ENCODE measurements around the gene ANK3.

The ANK3 gene

DNA sequence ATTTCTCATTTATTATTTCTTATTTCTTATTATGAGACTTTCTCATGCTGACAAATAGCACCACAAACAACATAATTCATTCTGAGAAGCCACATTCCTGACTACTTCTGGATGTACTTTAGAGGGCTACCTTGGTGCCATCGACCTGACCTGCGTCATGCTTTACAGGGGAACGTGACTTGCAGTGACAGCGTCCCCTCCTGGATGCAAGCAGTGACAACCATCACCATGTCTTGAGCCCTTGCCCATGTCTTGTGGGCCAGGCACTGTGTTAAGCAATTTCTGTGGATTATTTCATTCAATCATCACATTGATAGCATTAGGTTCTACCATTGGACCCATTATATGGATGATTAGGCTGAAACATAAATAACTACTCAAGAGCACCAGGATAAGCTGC lies 137.0 kb downstream of the ANK3 start:
- H3K27me3 ChIP-seq (ENCODE audit: control insufficient read depth in 2 of 2, insufficient read depth in 2 of 2, low read length in 2 of 2), result no peaks in the 10 kb centered on the region
- no peak overlapping the region for H3K27ac ChIP-seq (ENCODE audit: low read depth in 2 of 2, low read length in 2 of 2)
- no peaks in the 10 kb centered on the region for H3K4me1 ChIP-seq (ENCODE audit: control insufficient read depth in 2 of 2, insufficient read depth in 2 of 2, low read length in 2 of 2)
- H3K9me3 ChIP-seq (ENCODE audit: control insufficient read depth in 2 of 2, low read length in 2 of 2), result no peaks in the 10 kb centered on the region
- no peaks in the 10 kb centered on the region for H3K36me3 ChIP-seq (ENCODE audit: control insufficient read depth in 2 of 2, insufficient read depth in 2 of 2, low read length in 2 of 2)
- H3K9ac ChIP-seq (ENCODE audit: low read depth in 1 of 2, low read length in 2 of 2), result no peak overlapping the region
- H3K4me3 ChIP-seq (ENCODE audit: low read length in 2 of 2), result no peak overlapping the region

DNA sequence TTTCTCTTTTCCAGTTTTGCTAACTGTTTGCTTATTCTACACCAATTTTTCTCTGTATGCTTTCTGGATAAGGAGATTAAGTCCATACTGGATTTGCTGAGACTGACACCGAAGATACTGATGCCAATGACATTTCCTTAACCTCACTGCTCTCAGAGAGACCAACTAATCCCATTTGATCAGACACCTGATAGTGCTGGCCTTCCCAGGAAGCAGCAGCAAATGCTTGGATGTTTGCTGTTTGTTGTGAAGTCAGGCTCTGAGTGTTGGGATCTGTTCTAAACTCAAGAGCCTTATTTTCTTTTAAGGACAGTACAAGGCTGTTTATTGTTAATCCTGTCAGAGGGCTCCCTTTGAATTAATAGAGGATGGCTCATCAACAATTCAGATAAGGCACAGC lies 143.3 kb downstream of the ANK3 start:
- Histone ChIP-seq H3K4me1 (ENCODE audit: control insufficient read depth in 2 of 2, insufficient read depth in 2 of 2, low read length in 2 of 2) (no peaks in the 10 kb centered on the region), H3K9ac (ENCODE audit: low read depth in 1 of 2, low read length in 2 of 2) (no peak overlapping the region), H3K27me3 (ENCODE audit: control insufficient read depth in 2 of 2, insufficient read depth in 2 of 2, low read length in 2 of 2) (no peaks in the 10 kb centered on the region), H3K9me3 (ENCODE audit: control insufficient read depth in 2 of 2, low read length in 2 of 2) (no peaks in the 10 kb centered on the region), H3K27ac (ENCODE audit: low read depth in 2 of 2, low read length in 2 of 2) (no peak overlapping the region), H3K4me3 (ENCODE audit: low read length in 2 of 2) (no peak overlapping the region), H3K36me3 (ENCODE audit: control insufficient read depth in 2 of 2, insufficient read depth in 2 of 2, low read length in 2 of 2) (no peaks in the 10 kb centered on the region)

DNA sequence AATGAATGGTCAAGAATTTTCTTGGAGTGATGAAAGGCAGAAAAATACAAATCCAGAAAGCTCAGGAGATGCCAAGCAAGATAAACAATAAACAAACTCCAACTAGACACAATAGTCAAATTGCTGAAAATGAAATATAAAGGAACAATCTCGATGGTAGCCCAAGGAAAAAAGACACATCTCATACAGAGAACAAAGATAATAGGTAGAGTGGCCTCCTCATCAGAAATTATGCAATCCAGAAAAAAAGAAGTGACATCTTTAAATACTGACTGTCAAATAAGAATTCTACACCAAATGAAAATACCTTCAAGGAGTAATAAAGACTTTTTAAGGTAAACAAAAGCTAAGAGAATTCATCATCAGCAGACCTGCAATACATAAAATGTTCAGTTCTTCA lies 150.4 kb downstream of the ANK3 start:
- no peaks in the 10 kb centered on the region for H3K36me3 ChIP-seq (ENCODE audit: control insufficient read depth in 2 of 2, insufficient read depth in 2 of 2, low read length in 2 of 2)
- no peak overlapping the region for H3K27ac ChIP-seq (ENCODE audit: low read depth in 2 of 2, low read length in 2 of 2)
- no peak overlapping the region for H3K4me3 ChIP-seq (ENCODE audit: low read length in 2 of 2)
- H3K9ac ChIP-seq (ENCODE audit: low read depth in 1 of 2, low read length in 2 of 2), result no peak overlapping the region
- H3K27me3 ChIP-seq (ENCODE audit: control insufficient read depth in 2 of 2, insufficient read depth in 2 of 2, low read length in 2 of 2), result no peaks in the 10 kb centered on the region
- H3K9me3 ChIP-seq (ENCODE audit: control insufficient read depth in 2 of 2, low read length in 2 of 2), result no peaks in the 10 kb centered on the region
- no peaks in the 10 kb centered on the region for H3K4me1 ChIP-seq (ENCODE audit: control insufficient read depth in 2 of 2, insufficient read depth in 2 of 2, low read length in 2 of 2)

DNA sequence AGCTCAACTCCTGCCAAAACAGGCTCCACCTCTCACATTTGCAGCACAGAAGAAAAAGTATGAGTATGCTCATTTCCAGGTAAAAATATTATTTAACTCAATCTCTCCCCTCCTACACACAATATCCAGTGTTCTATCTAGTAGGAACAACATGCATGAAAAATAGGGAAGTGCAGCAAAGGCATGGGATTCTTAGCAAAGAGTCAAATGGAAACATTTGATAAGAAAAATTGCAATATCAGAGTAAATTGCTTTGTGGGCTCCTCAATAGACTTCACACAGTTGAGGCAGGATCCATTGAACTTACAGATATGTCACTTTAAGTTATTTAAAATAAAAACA lies 150.9 kb downstream of the ANK3 start:
- Histone ChIP-seq H3K9me3 (ENCODE audit: control insufficient read depth in 2 of 2, low read length in 2 of 2) (no peaks in the 10 kb centered on the region), H3K9ac (ENCODE audit: low read depth in 1 of 2, low read length in 2 of 2) (no peak overlapping the region), H3K4me1 (ENCODE audit: control insufficient read depth in 2 of 2, insufficient read depth in 2 of 2, low read length in 2 of 2) (no peaks in the 10 kb centered on the region), H3K27me3 (ENCODE audit: control insufficient read depth in 2 of 2, insufficient read depth in 2 of 2, low read length in 2 of 2) (no peaks in the 10 kb centered on the region), H3K36me3 (ENCODE audit: control insufficient read depth in 2 of 2, insufficient read depth in 2 of 2, low read length in 2 of 2) (no peaks in the 10 kb centered on the region), H3K4me3 (ENCODE audit: low read length in 2 of 2) (no peak overlapping the region), H3K27ac (ENCODE audit: low read depth in 2 of 2, low read length in 2 of 2) (no peak overlapping the region)

DNA sequence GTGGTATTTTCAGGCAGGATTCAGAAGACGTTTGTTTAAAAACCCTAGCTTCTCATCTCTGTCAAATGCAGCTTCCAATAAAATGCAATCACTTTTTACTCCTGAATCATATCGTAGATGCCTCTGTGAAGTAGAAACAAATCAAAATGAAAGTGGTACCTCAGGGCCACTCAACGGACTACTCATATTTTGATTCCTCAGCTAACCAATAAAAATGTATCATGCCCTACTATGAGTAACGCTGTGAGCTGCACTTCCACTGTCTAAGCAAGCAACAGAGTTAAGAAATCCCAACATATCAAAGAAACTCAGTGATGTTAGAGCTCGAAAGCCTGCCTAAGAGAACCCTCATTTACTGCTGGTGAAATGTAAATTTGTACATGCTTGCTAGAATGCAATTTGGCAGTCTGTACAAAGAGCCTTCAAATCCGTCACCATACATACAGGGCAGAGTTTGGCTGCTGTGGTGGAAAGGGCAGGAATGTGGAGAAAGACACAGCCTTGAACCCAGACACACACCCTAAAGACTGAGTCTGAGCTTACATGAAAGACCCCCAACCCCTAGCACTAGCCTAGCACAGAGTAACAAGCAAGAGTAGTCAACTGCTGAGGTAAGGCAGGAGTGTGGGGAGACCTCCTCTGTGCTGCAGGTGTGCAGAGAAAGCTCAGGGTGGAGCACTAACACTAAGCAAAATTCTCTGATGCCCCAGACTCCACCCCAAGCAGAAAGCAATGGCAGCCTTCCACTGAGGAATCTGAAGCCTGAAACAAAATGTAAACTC lies 151.5 kb downstream of the ANK3 start:
- no peak overlapping the region for H3K9ac ChIP-seq (ENCODE audit: low read depth in 1 of 2, low read length in 2 of 2)
- no peak overlapping the region for H3K27ac ChIP-seq (ENCODE audit: low read depth in 2 of 2, low read length in 2 of 2)
- H3K27me3 ChIP-seq (ENCODE audit: control insufficient read depth in 2 of 2, insufficient read depth in 2 of 2, low read length in 2 of 2), result no peaks in the 10 kb centered on the region
- H3K4me3 ChIP-seq (ENCODE audit: low read length in 2 of 2), result no peak overlapping the region
- no peaks in the 10 kb centered on the region for H3K36me3 ChIP-seq (ENCODE audit: control insufficient read depth in 2 of 2, insufficient read depth in 2 of 2, low read length in 2 of 2)
- no peaks in the 10 kb centered on the region for H3K4me1 ChIP-seq (ENCODE audit: control insufficient read depth in 2 of 2, insufficient read depth in 2 of 2, low read length in 2 of 2)
- no peaks in the 10 kb centered on the region for H3K9me3 ChIP-seq (ENCODE audit: control insufficient read depth in 2 of 2, low read length in 2 of 2)

DNA sequence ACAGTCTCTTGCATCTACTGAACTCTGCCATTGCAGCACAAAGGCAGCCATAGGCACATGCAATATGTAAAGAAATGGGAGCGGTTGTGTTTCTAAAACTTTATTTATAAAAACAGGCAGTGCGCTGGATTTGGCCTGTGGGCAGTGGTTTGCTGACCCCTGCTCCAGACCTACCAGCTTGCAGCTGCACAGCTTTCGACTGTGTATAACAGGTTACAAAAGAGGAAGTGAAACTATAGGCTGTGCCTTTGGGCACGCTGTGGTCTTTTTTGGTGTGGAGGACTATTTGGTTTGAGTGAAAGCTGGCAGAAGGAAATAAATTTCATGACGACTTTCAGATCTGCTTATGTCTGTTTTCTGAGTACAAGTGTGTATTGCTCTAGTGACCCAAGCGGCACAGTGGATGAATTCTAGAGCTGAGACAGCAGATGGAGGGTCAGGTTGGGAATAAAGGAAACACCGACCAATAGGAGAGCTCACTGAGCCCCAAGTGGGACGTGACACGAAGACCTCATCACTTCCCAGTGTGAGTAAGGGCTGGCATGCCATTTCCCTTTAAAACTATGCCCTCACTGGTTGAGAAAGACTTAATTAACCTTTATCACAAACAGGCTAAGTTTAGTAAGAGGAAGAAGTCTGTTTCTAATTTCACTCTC lies 152.7 kb downstream of the ANK3 start:
- no peaks in the 10 kb centered on the region for H3K36me3 ChIP-seq (ENCODE audit: control insufficient read depth in 2 of 2, insufficient read depth in 2 of 2, low read length in 2 of 2)
- H3K27ac ChIP-seq (ENCODE audit: low read depth in 2 of 2, low read length in 2 of 2), result peak overlapping the region; percentile 11 to 14
- peak overlapping the region in 1 of 2 donors; percentile 46 for H3K4me3 ChIP-seq (ENCODE audit: low read length in 2 of 2)
- peak overlapping the region in 1 of 2 donors; percentile 2 for H3K9ac ChIP-seq (ENCODE audit: low read depth in 1 of 2, low read length in 2 of 2)
- no peaks in the 10 kb centered on the region for H3K27me3 ChIP-seq (ENCODE audit: control insufficient read depth in 2 of 2, insufficient read depth in 2 of 2, low read length in 2 of 2)
- no peaks in the 10 kb centered on the region for H3K9me3 ChIP-seq (ENCODE audit: control insufficient read depth in 2 of 2, low read length in 2 of 2)
- no peaks in the 10 kb centered on the region for H3K4me1 ChIP-seq (ENCODE audit: control insufficient read depth in 2 of 2, insufficient read depth in 2 of 2, low read length in 2 of 2)

DNA sequence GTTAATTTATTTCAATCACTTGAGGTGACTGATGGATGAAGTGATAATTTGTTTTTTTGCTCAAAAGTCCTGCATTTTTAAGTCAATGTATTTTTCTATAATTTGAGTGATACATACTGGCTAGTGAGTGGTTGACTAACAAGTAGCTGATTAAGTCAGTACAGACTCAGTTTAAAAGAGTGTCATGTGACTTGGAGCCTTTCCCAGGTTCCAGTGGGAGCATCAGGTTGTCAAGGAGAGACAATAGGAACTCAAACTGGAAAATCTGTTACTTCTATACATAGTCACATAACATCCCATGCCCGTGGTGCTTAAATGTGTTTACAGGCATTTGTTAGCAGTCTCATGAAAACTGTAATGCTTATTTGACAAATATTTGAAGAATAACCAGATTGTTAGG lies 154.7 kb downstream of the ANK3 start:
- Histone ChIP-seq H3K9ac (ENCODE audit: low read depth in 1 of 2, low read length in 2 of 2) (no peak overlapping the region), H3K27ac (ENCODE audit: low read depth in 2 of 2, low read length in 2 of 2) (no peak overlapping the region), H3K27me3 (ENCODE audit: control insufficient read depth in 2 of 2, insufficient read depth in 2 of 2, low read length in 2 of 2) (no peaks in the 10 kb centered on the region), H3K4me3 (ENCODE audit: low read length in 2 of 2) (no peak overlapping the region), H3K4me1 (ENCODE audit: control insufficient read depth in 2 of 2, insufficient read depth in 2 of 2, low read length in 2 of 2) (no peaks in the 10 kb centered on the region), H3K36me3 (ENCODE audit: control insufficient read depth in 2 of 2, insufficient read depth in 2 of 2, low read length in 2 of 2) (no peaks in the 10 kb centered on the region), H3K9me3 (ENCODE audit: control insufficient read depth in 2 of 2, low read length in 2 of 2) (no peaks in the 10 kb centered on the region)

DNA sequence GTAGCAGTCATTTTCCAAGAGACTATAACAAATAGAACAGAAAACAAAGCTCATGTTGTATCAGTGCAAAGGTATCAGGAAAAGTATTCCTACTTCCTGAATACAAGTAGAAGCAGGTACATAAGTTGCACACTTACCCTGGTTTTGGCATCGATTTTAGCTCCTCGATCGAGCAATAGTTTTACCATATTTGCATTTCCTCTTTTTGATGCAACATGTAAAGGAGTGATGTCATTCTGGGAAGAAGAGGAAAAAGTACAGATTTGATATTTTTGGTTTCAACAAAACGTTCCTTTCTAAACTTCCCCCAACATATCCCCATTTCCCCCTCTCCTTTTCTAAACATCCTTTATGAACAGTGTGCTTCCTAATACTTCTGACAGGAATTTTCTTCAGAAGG lies 155.1 kb downstream of the ANK3 start:
- Histone ChIP-seq H3K9ac (ENCODE audit: low read depth in 1 of 2, low read length in 2 of 2) (no peak overlapping the region), H3K27me3 (ENCODE audit: control insufficient read depth in 2 of 2, insufficient read depth in 2 of 2, low read length in 2 of 2) (no peaks in the 10 kb centered on the region), H3K4me3 (ENCODE audit: low read length in 2 of 2) (no peak overlapping the region), H3K9me3 (ENCODE audit: control insufficient read depth in 2 of 2, low read length in 2 of 2) (no peaks in the 10 kb centered on the region), H3K27ac (ENCODE audit: low read depth in 2 of 2, low read length in 2 of 2) (no peak overlapping the region), H3K36me3 (ENCODE audit: control insufficient read depth in 2 of 2, insufficient read depth in 2 of 2, low read length in 2 of 2) (no peaks in the 10 kb centered on the region), H3K4me1 (ENCODE audit: control insufficient read depth in 2 of 2, insufficient read depth in 2 of 2, low read length in 2 of 2) (no peaks in the 10 kb centered on the region)

DNA sequence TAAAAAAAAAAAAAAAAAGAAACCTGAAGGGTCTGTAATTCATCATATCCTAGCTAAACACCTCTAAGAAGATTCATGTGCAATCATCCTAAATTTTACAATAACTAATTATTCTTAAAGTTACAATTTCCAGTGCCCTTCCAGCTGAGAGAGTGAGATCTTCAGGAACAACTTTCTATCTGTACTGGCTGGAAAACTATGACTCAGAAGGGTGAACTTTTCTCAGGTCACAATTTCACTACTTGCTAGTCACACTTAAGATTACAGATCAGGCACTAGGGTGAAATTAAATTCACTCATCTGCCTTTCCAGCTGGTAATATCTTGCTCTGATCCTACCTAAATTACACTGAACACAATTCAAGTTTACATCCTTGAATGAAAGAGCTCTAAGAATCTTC lies 158.8 kb downstream of the ANK3 start:
- Histone ChIP-seq H3K27ac (ENCODE audit: low read depth in 2 of 2, low read length in 2 of 2) (no peak overlapping the region), H3K36me3 (ENCODE audit: control insufficient read depth in 2 of 2, insufficient read depth in 2 of 2, low read length in 2 of 2) (no peaks in the 10 kb centered on the region), H3K27me3 (ENCODE audit: control insufficient read depth in 2 of 2, insufficient read depth in 2 of 2, low read length in 2 of 2) (no peaks in the 10 kb centered on the region), H3K9me3 (ENCODE audit: control insufficient read depth in 2 of 2, low read length in 2 of 2) (no peaks in the 10 kb centered on the region), H3K4me1 (ENCODE audit: control insufficient read depth in 2 of 2, insufficient read depth in 2 of 2, low read length in 2 of 2) (no peaks in the 10 kb centered on the region), H3K9ac (ENCODE audit: low read depth in 1 of 2, low read length in 2 of 2) (no peak overlapping the region), H3K4me3 (ENCODE audit: low read length in 2 of 2) (no peak overlapping the region)

DNA sequence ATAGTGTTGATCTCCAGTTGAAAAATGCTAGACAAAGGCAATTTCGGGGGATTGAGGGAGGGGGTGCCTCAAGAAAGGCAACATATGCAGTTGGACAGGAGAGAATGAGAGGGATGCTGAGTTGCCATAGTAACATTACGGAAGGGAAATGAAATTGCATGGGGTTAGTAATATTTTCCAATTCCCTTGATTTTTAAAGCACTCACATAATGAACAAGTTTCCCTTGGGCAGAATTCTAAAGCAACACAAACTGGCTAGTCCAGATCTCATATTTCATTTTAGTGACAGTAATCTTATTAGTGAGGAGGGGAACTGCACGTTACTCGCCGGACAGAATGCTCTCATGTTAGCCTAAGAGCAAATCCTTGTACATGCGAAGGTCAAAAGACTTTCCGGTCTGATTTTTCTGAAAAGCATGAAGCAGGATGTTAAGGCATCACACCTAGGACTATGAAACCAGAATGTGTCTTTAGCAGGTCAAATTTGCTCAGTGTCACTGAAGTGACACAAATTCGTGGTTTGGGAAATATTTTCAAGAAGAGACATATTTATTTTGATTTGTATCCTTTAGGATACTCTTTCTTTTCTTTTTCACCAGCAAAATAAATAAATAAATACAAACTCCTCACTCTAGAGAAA lies 165.5 kb downstream of the ANK3 start:
- Histone ChIP-seq H3K4me3 (ENCODE audit: low read length in 2 of 2) (no peak overlapping the region), H3K4me1 (ENCODE audit: control insufficient read depth in 2 of 2, insufficient read depth in 2 of 2, low read length in 2 of 2) (no peaks in the 10 kb centered on the region), H3K36me3 (ENCODE audit: control insufficient read depth in 2 of 2, insufficient read depth in 2 of 2, low read length in 2 of 2) (no peaks in the 10 kb centered on the region), H3K9me3 (ENCODE audit: control insufficient read depth in 2 of 2, low read length in 2 of 2) (no peaks in the 10 kb centered on the region), H3K27ac (ENCODE audit: low read depth in 2 of 2, low read length in 2 of 2) (no peak overlapping the region), H3K27me3 (ENCODE audit: control insufficient read depth in 2 of 2, insufficient read depth in 2 of 2, low read length in 2 of 2) (no peaks in the 10 kb centered on the region), H3K9ac (ENCODE audit: low read depth in 1 of 2, low read length in 2 of 2) (no peak overlapping the region)
